Adrenal gland (tissue), 5 donors: ENCODE measurements around the gene AKAP4.

Source experiments
- POLR2A ChIP-seq, 2 donors: fragments of 450-650 bp; IDR thresholded peaks; one replicate each; pipeline ENCODE4 v1.6.1; 2017; ENCODE audit warnings: antibody characterized with exemption in 2 of 2, mild to moderate bottlenecking in 2 of 2, moderate library complexity in 1 of 2
- TF ChIP-seq, protein P1 (sequence below), 6 experiments: fragments of 450-650 bp in 4 of 6; fragments of 200-600 bp in 2 of 6; sonication (generic) in 1 of 6; IDR thresholded peaks; 1 replicate in 5 of 6; 2 replicates in 1 of 6; pipeline versions ENCODE4 v1.5.1 to v1.8.0; 2016 to 2021; ENCODE audit warnings: antibody characterized with exemption in 6 of 6, mild to moderate bottlenecking in 2 of 6, moderate library complexity in 1 of 6
- donor health status: DM: no; HTN: no; CAD: no.

DNA sequence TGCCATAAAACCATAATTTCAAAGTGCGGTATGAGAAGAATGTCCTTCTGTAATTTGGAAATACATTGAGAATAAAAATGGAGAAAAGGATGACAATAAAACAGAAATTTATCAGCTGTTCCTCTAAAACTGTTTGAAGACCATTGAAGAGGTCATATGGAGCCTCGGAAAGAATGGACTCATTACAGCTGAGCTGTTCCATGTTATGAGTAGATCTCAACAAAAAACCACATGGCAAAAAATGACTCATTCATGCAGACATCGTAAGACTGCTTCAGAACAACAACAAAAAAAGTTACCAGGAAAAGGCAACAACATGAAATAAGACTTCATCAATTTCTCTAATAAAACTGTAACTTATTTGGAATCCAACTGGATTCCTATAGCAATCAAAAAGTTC is 39.7 kb downstream of the AKAP4 start:
- TF ChIP-seq, protein P1, sequence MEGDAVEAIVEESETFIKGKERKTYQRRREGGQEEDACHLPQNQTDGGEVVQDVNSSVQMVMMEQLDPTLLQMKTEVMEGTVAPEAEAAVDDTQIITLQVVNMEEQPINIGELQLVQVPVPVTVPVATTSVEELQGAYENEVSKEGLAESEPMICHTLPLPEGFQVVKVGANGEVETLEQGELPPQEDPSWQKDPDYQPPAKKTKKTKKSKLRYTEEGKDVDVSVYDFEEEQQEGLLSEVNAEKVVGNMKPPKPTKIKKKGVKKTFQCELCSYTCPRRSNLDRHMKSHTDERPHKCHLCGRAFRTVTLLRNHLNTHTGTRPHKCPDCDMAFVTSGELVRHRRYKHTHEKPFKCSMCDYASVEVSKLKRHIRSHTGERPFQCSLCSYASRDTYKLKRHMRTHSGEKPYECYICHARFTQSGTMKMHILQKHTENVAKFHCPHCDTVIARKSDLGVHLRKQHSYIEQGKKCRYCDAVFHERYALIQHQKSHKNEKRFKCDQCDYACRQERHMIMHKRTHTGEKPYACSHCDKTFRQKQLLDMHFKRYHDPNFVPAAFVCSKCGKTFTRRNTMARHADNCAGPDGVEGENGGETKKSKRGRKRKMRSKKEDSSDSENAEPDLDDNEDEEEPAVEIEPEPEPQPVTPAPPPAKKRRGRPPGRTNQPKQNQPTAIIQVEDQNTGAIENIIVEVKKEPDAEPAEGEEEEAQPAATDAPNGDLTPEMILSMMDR (IDR thresholded peaks at IDR 0.05) = no peak
- TF ChIP-seq POLR2A (IDR thresholded peaks at IDR 0.05) = no peak
